A549 (cell line): ENCODE data around the gene TUBGCP3. TPM values are rescaled to one million over a fixed set of nuclear protein-coding genes. Genes with fewer than 3 reads are reported as not detected.

Source experiments
- ATAC-seq, 2 experiments: fragments of 200-7000 bp in 1 of 2; fragments of >200 bp in 1 of 2; cut with Nextera tagmentation in 1 of 2; cut with Tn5 transposase in 1 of 2; 3 replicates each; pipeline versions ENCODE4 v1.8.0 to v1.9.1; 2018 to 2020; ENCODE audit warnings: mild to moderate bottlenecking in 1 of 2, moderate library complexity in 1 of 2
- CTCF ChIA-PET: fragments of 300-600 bp; sonication (Branson Sonifier 250); formaldehyde crosslinking; extraction: SDS; loops from one replicate; lab custom pipeline; 2021; ENCODE audit warnings: antibody characterized with exemption, inconsistent platforms; lab: Yijun Ruan, JAX
- POLR2A ChIA-PET: fragments of 350-600 bp; formaldehyde crosslinking; extraction: SDS; loops from one replicate; lab custom pipeline; 2021; ENCODE audit warnings: antibody characterized with exemption, inconsistent platforms; lab: Yijun Ruan, JAX
- DNase-seq, 2 experiments: peaks; one replicate each; pipeline versions ENCODE4 v3.0.0 to v3.0.0-alpha.2; 2011 to 2016; ENCODE audit warnings: low read depth in 1 of 2, low spot score in 1 of 2
- FAIRE-seq: peaks from 2 replicates; lab custom pipeline; 2011; peaks lifted over from hg19 to GRCh38; lab: Jason Lieb, UNC
- H3K27ac ChIP-seq, 2 experiments: fragments of >200 bp; sonication (Bioruptor Twin); formaldehyde crosslinking; 3 replicates each; pipeline ENCODE4 v1.5.1; 2016 to 2017
- H3K4me1 ChIP-seq: fragments of >200 bp; sonication (Bioruptor Twin); formaldehyde crosslinking; 3 replicates; pipeline ENCODE4 v1.6.1; 2016
- H3K4me2 ChIP-seq: fragments of >200 bp; sonication (Bioruptor Twin); formaldehyde crosslinking; 3 replicates; pipeline ENCODE4 v1.6.1; 2016
- H3K4me3 ChIP-seq: fragments of >200 bp; sonication (Bioruptor Twin); formaldehyde crosslinking; 3 replicates; pipeline ENCODE4 v1.5.1; 2016
- H3K9me3 ChIP-seq: fragments of >200 bp; sonication (Bioruptor Twin); formaldehyde crosslinking; 3 replicates; pipeline ENCODE4 v1.6.1; 2016
- BHLHE40 ChIP-seq: IDR thresholded peaks from 2 replicates; pipeline ENCODE4 v1.6.1; 2012; ENCODE audit warnings: low read depth, low read length, inconsistent platforms
- CBX8 ChIP-seq: fragments of 200-600 bp; sonication (generic); IDR thresholded peaks from 2 replicates; pipeline ENCODE4 v1.6.1; 2016
- CHD4 ChIP-seq: fragments of 200-600 bp; sonication (generic); IDR thresholded peaks from 2 replicates; pipeline ENCODE4 v1.6.1; 2016; ENCODE audit warnings: antibody characterized with exemption, mild to moderate bottlenecking, borderline replicate concordance
- EP300 ChIP-seq, 2 experiments: fragments of >200 bp; sonication (Bioruptor Twin); formaldehyde crosslinking; IDR thresholded peaks; 2 replicates in 1 of 2; 3 replicates in 1 of 2; pipeline ENCODE4 v1.6.1; 2016 to 2017
- FOSL2 ChIP-seq, 2 experiments: fragments of 450-650 bp in 1 of 2; fragments of >200 bp in 1 of 2; sonication (Bioruptor Twin) in 1 of 2; formaldehyde crosslinking; IDR thresholded peaks; 2 replicates each; pipeline versions ENCODE4 v1.5.0 to v1.6.1; 2016 to 2020; ENCODE audit warnings: mild to moderate bottlenecking in 1 of 2, moderate library complexity in 1 of 2
- FOXS1 ChIP-seq: fragments of 250-450 bp; sonication (Bioruptor Pico); IDR thresholded peaks from 2 replicates; pipeline ENCODE4 v1.5.0; 2020; ENCODE audit warnings: mild to moderate bottlenecking, moderate library complexity
- HOXB13 ChIP-seq: fragments of 250-450 bp; sonication (Bioruptor Pico); IDR thresholded peaks from 2 replicates; pipeline ENCODE4 v1.5.0; 2020; ENCODE audit warnings: low read depth, mild to moderate bottlenecking, moderate library complexity
- HOXB5 ChIP-seq: fragments of 250-450 bp; sonication (Bioruptor Pico); IDR thresholded peaks from 2 replicates; pipeline ENCODE4 v1.5.0; 2020; ENCODE audit warnings: mild to moderate bottlenecking, moderate library complexity
- KDM5A ChIP-seq: fragments of 200-600 bp; sonication (generic); IDR thresholded peaks from 2 replicates; pipeline ENCODE4 v1.6.1; 2016; ENCODE audit warnings: antibody characterized with exemption, mild to moderate bottlenecking
- MAFK ChIP-seq: fragments of 450-650 bp; IDR thresholded peaks from 2 replicates; pipeline ENCODE4 v1.6.1; 2014; ENCODE audit not compliant: partially characterized antibody
- MAX ChIP-seq: IDR thresholded peaks from 2 replicates; pipeline ENCODE4 v1.6.1; 2012
- MAZ ChIP-seq: fragments of 150-350 bp; IDR thresholded peaks from 2 replicates; pipeline ENCODE4 v1.6.1; 2014; ENCODE audit warnings: antibody characterized with exemption, low read depth, low read length, borderline replicate concordance
- PBX3 ChIP-seq: IDR thresholded peaks from 2 replicates; pipeline ENCODE4 v1.6.1; 2012
- POLR2A ChIP-seq: IDR thresholded peaks from 2 replicates; pipeline ENCODE4 v1.6.1; 2012; ENCODE audit warnings: mild to moderate bottlenecking, low read length
- RFX5 ChIP-seq: fragments of 450-650 bp; IDR thresholded peaks from 2 replicates; pipeline ENCODE4 v1.7.1; 2014; ENCODE audit warnings: antibody characterized with exemption, mild to moderate bottlenecking, moderate library complexity
- RNF2 ChIP-seq: fragments of 200-600 bp; sonication (generic); IDR thresholded peaks from 2 replicates; pipeline ENCODE4 v1.6.1; 2016; ENCODE audit warnings: low read depth, mild to moderate bottlenecking, antibody characterized with exemption, moderate library complexity, borderline replicate concordance
- SMC3 ChIP-seq: fragments of >200 bp; sonication (Bioruptor Twin); formaldehyde crosslinking; IDR thresholded peaks from 3 replicates; pipeline ENCODE4 v1.6.1; 2018; ENCODE audit warnings: inconsistent platforms
- USF2 ChIP-seq: fragments of 450-650 bp; IDR thresholded peaks from 2 replicates; pipeline ENCODE4 v1.6.1; 2014; ENCODE audit warnings: antibody characterized with exemption
- ZC3H11A ChIP-seq: fragments of 450-650 bp; IDR thresholded peaks from 2 replicates; pipeline ENCODE4 v1.6.1; 2014; ENCODE audit warnings: antibody characterized with exemption, mild to moderate bottlenecking
- ZNF302 ChIP-seq: fragments of 250-450 bp; sonication (Bioruptor Pico); IDR thresholded peaks from 2 replicates; pipeline ENCODE4 v1.9.0; 2021; ENCODE audit warnings: inconsistent platforms, mild to moderate bottlenecking, moderate library complexity
- WGBS: methylation state at CpG from one replicate; pipeline ENCODE4 v1.1.6; 2017; ENCODE audit errors: missing lambda C conversion rate; 5-methylcytosine and 5-hydroxymethylcytosine counted together
- polyA plus RNA-seq, 4 experiments: library from polyadenylated mRNA; depleted of rRNA in 3 of 4; stranded (reverse); fragments of >200 nt; fragmentation: RNase III in 1 of 4; extraction: RNeasy Plus Mini Kit Qiagen cat#74134 plus additional on column Dnase treatment in 1 of 4; gene quantifications; 2 replicates in 3 of 4; 3 replicates in 1 of 4; pipeline ENCODE4 v1.2.3, GENCODE V29; 2011 to 2017
- TF ChIP-seq, protein P1 (sequence below): fragments of 200-600 bp; sonication (generic); IDR thresholded peaks from 2 replicates; pipeline ENCODE4 v1.6.1; 2016; ENCODE audit warnings: antibody characterized with exemption, mild to moderate bottlenecking, moderate library complexity

TUBGCP3 gene
- polyA plus RNA-seq, 2 of the 4 experiments (the other 2 are of a cell fraction): 15.9 to 21.3 TPM

DNA sequence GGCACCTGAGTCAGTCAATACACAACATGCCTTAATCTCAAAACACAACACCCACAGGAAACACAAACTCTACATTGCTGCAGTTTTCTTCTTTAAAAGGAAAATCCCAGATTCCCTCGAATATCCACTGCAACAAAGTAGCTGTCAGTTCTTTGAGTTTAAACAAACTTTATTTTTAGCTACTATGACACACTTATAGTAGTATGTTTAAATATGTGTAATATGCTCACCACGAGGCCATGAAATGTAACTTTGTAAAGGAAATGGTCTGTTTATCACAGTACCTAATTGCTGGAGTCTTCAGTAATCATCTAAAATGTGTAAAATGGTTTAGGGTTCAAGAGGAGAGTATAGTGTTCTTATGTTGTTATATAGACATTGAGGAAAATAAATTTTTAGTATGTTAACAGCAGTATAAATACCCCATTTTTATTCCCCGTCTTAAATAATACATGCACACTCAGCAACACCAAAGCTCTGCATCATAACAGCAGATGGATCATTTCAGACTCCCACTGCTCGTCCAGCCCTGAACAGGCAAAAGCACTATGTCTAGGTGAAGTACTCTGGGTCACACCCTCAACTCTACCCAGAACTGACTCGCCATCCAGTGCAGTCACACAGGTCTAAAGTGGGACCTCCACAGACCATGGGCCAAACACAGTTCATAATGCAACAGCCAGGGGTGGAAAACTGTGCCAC lies 20.6 kb downstream of the TUBGCP3 start (continued):
- TF ChIP-seq, protein P1, sequence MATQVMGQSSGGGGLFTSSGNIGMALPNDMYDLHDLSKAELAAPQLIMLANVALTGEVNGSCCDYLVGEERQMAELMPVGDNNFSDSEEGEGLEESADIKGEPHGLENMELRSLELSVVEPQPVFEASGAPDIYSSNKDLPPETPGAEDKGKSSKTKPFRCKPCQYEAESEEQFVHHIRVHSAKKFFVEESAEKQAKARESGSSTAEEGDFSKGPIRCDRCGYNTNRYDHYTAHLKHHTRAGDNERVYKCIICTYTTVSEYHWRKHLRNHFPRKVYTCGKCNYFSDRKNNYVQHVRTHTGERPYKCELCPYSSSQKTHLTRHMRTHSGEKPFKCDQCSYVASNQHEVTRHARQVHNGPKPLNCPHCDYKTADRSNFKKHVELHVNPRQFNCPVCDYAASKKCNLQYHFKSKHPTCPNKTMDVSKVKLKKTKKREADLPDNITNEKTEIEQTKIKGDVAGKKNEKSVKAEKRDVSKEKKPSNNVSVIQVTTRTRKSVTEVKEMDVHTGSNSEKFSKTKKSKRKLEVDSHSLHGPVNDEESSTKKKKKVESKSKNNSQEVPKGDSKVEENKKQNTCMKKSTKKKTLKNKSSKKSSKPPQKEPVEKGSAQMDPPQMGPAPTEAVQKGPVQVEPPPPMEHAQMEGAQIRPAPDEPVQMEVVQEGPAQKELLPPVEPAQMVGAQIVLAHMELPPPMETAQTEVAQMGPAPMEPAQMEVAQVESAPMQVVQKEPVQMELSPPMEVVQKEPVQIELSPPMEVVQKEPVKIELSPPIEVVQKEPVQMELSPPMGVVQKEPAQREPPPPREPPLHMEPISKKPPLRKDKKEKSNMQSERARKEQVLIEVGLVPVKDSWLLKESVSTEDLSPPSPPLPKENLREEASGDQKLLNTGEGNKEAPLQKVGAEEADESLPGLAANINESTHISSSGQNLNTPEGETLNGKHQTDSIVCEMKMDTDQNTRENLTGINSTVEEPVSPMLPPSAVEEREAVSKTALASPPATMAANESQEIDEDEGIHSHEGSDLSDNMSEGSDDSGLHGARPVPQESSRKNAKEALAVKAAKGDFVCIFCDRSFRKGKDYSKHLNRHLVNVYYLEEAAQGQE: no peak
- no peak for TF ChIP-seq EP300 (IDR thresholded peaks at IDR 0.05)
- no peak for TF ChIP-seq CHD4

- Histone ChIP-seq H3K27ac (no peak overlapping the region), H3K4me1 (no peaks in the 10 kb centered on the region), H3K9me3 (no peaks in the 10 kb centered on the region), H3K4me3 (no peak overlapping the region), H3K4me2 (no peak overlapping the region)
- ChIA-PET POLR2A (no interaction called here), CTCF (no interaction called here)
- FAIRE-seq: no peak
- DNase-seq: no peak
- no peak for ATAC-seq
- 91% methylated on average over 18 of the region's 18 CpGs for WGBS
- TF ChIP-seq MAFK (no peak), MAX (no peak), CBX8 (no peak), FOXS1 (CRISPR knock-in tag) (no peak), PBX3 (no peak), ZC3H11A (no peak), HOXB5 (CRISPR knock-in tag) (no peak), ZNF302 (no peak), RFX5 (no peak), FOSL2 (IDR thresholded peaks at IDR 0.05) (no peak), FOSL2 (CRISPR knock-in tag; IDR thresholded peaks at IDR 0.05) (no peak), KDM5A (no peak), MAZ (no peak), RNF2 (no peak), BHLHE40 (no peak), POLR2A (no peak), SMC3 (no peak), USF2 (no peak), HOXB13 (CRISPR knock-in tag) (no peak)
These were observed 25.1 kb downstream of the TUBGCP3 start for GRCh38 chr13:112562786-112563383.
